HCEC 1CT (cell line): Measurements from ENCODE around the gene IGF2BP3.
A peak's percentile ranks its signal among the peaks of the same experiment; 100 is the strongest.
"Not testable (repeated sequence)": the region's sequence is repeated elsewhere in the genome, so short reads cannot be mapped to it uniquely, and the experiment has no call there.

Experiments used
- DNase-seq: peaks from one replicate; pipeline ENCODE4 v3.0.0-alpha.2; 2017

The IGF2BP3 gene

GRCh38 chr7:23336799-23337283 is 133.4 kb downstream of the IGF2BP3 start:
- no peak for DNase-seq

- DNase-seq: no peak
Observed at GRCh38 chr7:23336086-23336485, 134.2 kb downstream of the IGF2BP3 start.

- no peak for DNase-seq
Observed at GRCh38 chr7:23335621-23336020, 134.7 kb downstream of the IGF2BP3 start.

GRCh38 chr7:23335136-23335535 is 135.2 kb downstream of the IGF2BP3 start:
- no peak for DNase-seq

GRCh38 chr7:23334482-23335056 is 135.7 kb downstream of the IGF2BP3 start:
- DNase-seq: peak; percentile 98

GRCh38 chr7:23333671-23334246 is 136.5 kb downstream of the IGF2BP3 start:
- peak; percentile 95 for DNase-seq

GRCh38 chr7:23332910-23333612 is 137.2 kb downstream of the IGF2BP3 start:
- DNase-seq: peak; percentile 10

GRCh38 chr7:23332193-23332592 is 138.1 kb downstream of the IGF2BP3 start:
- no peak for DNase-seq

- DNase-seq: no peak
Observed at GRCh38 chr7:23331132-23331531, 139.2 kb downstream of the IGF2BP3 start.

GRCh38 chr7:23315366-23315765 is 154.9 kb downstream of the IGF2BP3 start:
- DNase-seq: no peak

GRCh38 chr7:23312141-23312540 is 158.2 kb downstream of the IGF2BP3 start:
- not testable (repeated sequence) for DNase-seq

- DNase-seq: no peak
Observed at GRCh38 chr7:23308754-23309153, 161.5 kb downstream of the IGF2BP3 start.

GRCh38 chr7:23306936-23307521 is 163.3 kb downstream of the IGF2BP3 start:
- no peak for DNase-seq

GRCh38 chr7:23299770-23300300 is 170.5 kb downstream of the IGF2BP3 start:
- DNase-seq: no peak

- DNase-seq: peak; percentile 98
Observed at GRCh38 chr7:23298885-23299769, 171.2 kb downstream of the IGF2BP3 start, which contains the start of gene MALSU1. MALSU1 (plus strand) TSS chr7:23299339; CDS start chr7:23299353, 14 bp downstream.

- peak; percentile 21 for DNase-seq
Observed at GRCh38 chr7:23298141-23298881, 172.0 kb downstream of the IGF2BP3 start.

GRCh38 chr7:23295401-23295697 is 174.9 kb downstream of the IGF2BP3 start:
- DNase-seq: no peak

- no peak for DNase-seq
Observed at GRCh38 chr7:23294549-23295400, 175.5 kb downstream of the IGF2BP3 start.

GRCh38 chr7:23293500-23294073 is 176.7 kb downstream of the IGF2BP3 start:
- no peak for DNase-seq

- DNase-seq: no peak
Observed at GRCh38 chr7:23292623-23293022, 177.7 kb downstream of the IGF2BP3 start.
